Activated effector memory CD4-positive, alpha-beta T cell treated with anti-CD3 and anti-CD28 coated beads, Interleukin-2, amount 50 U/mL, for 16 hours (primary cell): ENCODE data around the gene NT5C1A.

Experiments
- DNase-seq: peaks from one replicate; pipeline ENCODE4 v3.0.0-alpha.2; 2020

The NT5C1A gene

GRCh38 chr1:39633422-39633821 lies 38.5 kb downstream of the NT5C1A start:
- no peak for DNase-seq

- DNase-seq = no peak
Observed at GRCh38 chr1:39632682-39633417, 39.1 kb downstream of the NT5C1A start.

GRCh38 chr1:39632323-39632681 lies 39.6 kb downstream of the NT5C1A start:
- DNase-seq = no peak

GRCh38 chr1:39631361-39632322 lies 40.3 kb downstream of the NT5C1A start:
- no peak for DNase-seq

- no peak for DNase-seq
Observed at GRCh38 chr1:39628807-39629350, 43.0 kb downstream of the NT5C1A start.

- DNase-seq = no peak
Observed at GRCh38 chr1:39626646-39627045, 45.3 kb downstream of the NT5C1A start.

- no peak for DNase-seq
Observed at GRCh38 chr1:39625462-39626273, 46.2 kb downstream of the NT5C1A start.

- DNase-seq = no peak
Observed at GRCh38 chr1:39625009-39625408, 46.9 kb downstream of the NT5C1A start.

- DNase-seq = no peak
Observed at GRCh38 chr1:39623053-39623452, 48.9 kb downstream of the NT5C1A start.

- DNase-seq = no peak
Observed at GRCh38 chr1:39622427-39622826, 49.5 kb downstream of the NT5C1A start.

GRCh38 chr1:39620659-39621165 lies 51.2 kb downstream of the NT5C1A start:
- no peak for DNase-seq

- DNase-seq = no peak
Observed at GRCh38 chr1:39617488-39618049, 54.3 kb downstream of the NT5C1A start.

- no peak for DNase-seq
Observed at GRCh38 chr1:39615086-39615673, 56.7 kb downstream of the NT5C1A start.

GRCh38 chr1:39614488-39614887 lies 57.4 kb downstream of the NT5C1A start:
- no peak for DNase-seq

GRCh38 chr1:39613250-39613649 lies 58.7 kb downstream of the NT5C1A start:
- DNase-seq = no peak

GRCh38 chr1:39609618-39610331 lies 62.1 kb downstream of the NT5C1A start:
- peak; percentile 93 for DNase-seq
